ENCODE results near the gene BPIFB3. TPM values are rescaled to one million over a fixed set of nuclear protein-coding genes. Genes with fewer than 3 reads are reported as not detected.

BPIFB3 gene
- total and polyA plus RNA-seq, 2 experiments from 2014 or later: not detected

DNA sequence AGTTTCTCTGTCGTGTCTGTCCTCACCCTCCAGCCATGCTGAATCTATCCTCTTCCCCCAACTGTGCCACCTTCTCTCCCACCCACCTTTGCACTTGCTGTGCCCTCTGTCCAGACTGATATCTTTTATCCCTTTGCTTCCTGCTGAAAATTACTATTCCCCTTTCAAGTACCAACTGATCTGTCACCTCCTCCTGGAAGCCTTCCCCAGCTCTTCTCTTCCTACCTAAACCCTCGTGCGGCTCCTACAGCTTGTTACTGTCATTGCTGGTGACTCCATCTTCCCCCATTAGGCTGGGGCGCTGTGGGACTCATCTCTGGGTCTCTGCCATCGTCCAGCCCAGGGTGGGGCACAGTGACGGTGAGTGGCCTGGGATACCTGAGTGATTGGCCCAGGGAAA, 21.1 kb upstream of the BPIFB3 start:
- H3K9me3 ChIP-seq (ENCODE audit: low read depth): no peaks in the 10 kb centered on the region
- H3K27me3 ChIP-seq: no peaks in the 10 kb centered on the region
- no peaks in the 10 kb centered on the region for H3K36me3 ChIP-seq
- H3K27ac ChIP-seq: no peak overlapping the region
- no peaks in the 10 kb centered on the region for H3K4me1 ChIP-seq (ENCODE audit: low read depth)
- H3K4me3 ChIP-seq: no peak overlapping the region
- DNase-seq (ENCODE audit: low read depth in 1 of 2, low spot score in 1 of 2): no peak
- TF ChIP-seq, protein P1, sequence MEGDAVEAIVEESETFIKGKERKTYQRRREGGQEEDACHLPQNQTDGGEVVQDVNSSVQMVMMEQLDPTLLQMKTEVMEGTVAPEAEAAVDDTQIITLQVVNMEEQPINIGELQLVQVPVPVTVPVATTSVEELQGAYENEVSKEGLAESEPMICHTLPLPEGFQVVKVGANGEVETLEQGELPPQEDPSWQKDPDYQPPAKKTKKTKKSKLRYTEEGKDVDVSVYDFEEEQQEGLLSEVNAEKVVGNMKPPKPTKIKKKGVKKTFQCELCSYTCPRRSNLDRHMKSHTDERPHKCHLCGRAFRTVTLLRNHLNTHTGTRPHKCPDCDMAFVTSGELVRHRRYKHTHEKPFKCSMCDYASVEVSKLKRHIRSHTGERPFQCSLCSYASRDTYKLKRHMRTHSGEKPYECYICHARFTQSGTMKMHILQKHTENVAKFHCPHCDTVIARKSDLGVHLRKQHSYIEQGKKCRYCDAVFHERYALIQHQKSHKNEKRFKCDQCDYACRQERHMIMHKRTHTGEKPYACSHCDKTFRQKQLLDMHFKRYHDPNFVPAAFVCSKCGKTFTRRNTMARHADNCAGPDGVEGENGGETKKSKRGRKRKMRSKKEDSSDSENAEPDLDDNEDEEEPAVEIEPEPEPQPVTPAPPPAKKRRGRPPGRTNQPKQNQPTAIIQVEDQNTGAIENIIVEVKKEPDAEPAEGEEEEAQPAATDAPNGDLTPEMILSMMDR (IDR thresholded peaks at IDR 0.05; ENCODE audit: low read depth, low read length): no peak

GRCh38 chr20:33033381-33033780, 20.3 kb upstream of the BPIFB3 start:
- Histone ChIP-seq H3K9me3 (ENCODE audit: low read depth) (no peaks in the 10 kb centered on the region), H3K4me1 (ENCODE audit: low read depth) (no peaks in the 10 kb centered on the region), H3K4me3 (no peak overlapping the region), H3K27ac (no peak overlapping the region), H3K27me3 (no peaks in the 10 kb centered on the region), H3K36me3 (no peaks in the 10 kb centered on the region)
- no peak for DNase-seq (ENCODE audit: low read depth in 1 of 2, low spot score in 1 of 2)
- TF ChIP-seq, protein P1 (IDR thresholded peaks at IDR 0.05; ENCODE audit: low read depth, low read length): no peak

- Histone ChIP-seq H3K36me3 (no peaks in the 10 kb centered on the region), H3K27ac (no peak overlapping the region), H3K4me1 (ENCODE audit: low read depth) (no peaks in the 10 kb centered on the region), H3K9me3 (ENCODE audit: low read depth) (no peaks in the 10 kb centered on the region), H3K27me3 (no peaks in the 10 kb centered on the region), H3K4me3 (no peak overlapping the region)
- no peak for DNase-seq (ENCODE audit: low read depth in 1 of 2, low spot score in 1 of 2)
- TF ChIP-seq, protein P1 (IDR thresholded peaks at IDR 0.05; ENCODE audit: low read depth, low read length): no peak
Observed at GRCh38 chr20:33034115-33034514, 19.6 kb upstream of the BPIFB3 start.

DNA sequence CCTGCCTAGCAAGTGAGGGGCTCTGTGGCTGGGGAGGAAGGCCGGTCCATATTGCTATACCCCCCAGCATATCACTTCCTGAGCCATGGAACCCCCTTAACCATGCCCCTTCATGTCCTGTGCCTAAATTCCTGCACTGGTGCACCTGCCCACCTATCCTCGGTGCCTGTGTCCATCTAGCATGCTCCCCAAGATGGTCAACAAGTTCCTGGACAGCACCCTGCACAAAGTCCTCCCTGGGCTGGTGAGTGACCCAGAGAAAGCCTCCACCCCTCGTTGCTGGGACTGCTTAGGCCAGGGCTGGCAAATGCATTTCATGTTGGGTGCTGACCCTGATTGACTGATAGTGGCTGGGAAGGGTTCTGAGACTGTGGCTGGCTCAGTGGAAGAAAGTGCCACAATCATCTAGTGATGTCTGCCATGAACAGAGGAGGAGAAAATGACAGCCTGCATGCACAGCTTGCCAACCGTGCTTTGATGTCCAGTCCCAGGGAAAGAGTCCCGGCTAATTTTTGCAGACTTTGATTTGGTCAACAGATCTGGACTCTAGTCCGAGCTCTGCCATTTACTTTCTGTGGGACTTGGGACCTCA, 18.7 kb upstream of the BPIFB3 start:
- Histone ChIP-seq H3K27me3 (no peaks in the 10 kb centered on the region), H3K36me3 (no peaks in the 10 kb centered on the region), H3K4me1 (ENCODE audit: low read depth) (no peaks in the 10 kb centered on the region), H3K4me3 (no peak overlapping the region), H3K27ac (no peak overlapping the region), H3K9me3 (ENCODE audit: low read depth) (no peaks in the 10 kb centered on the region)
- no peak for DNase-seq (ENCODE audit: low read depth in 1 of 2, low spot score in 1 of 2)
- TF ChIP-seq, protein P1 (IDR thresholded peaks at IDR 0.05; ENCODE audit: low read depth, low read length): no peak

DNA sequence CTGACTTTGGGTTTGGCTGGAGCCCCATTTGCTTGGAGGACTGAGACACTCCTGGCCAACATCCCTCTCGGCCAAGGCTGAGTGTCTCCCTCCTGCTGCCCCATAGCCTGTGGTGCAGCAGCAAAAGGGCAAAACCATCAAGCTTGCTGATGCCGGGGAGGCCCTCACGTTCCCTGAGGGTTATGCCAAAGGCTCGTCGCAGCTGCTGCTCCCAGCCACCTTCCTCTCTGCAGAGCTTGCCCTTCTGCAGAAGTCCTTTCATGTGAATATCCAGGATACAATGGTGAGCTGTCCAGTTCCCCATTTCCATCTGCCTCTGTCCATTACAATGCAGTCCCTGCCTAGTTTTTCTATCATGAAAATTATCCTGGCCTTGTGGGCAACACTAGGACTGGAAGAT, 16.2 kb upstream of the BPIFB3 start:
- Histone ChIP-seq H3K27ac (no peak overlapping the region), H3K9me3 (ENCODE audit: low read depth) (no peaks in the 10 kb centered on the region), H3K27me3 (no peaks in the 10 kb centered on the region), H3K4me1 (ENCODE audit: low read depth) (no peaks in the 10 kb centered on the region), H3K4me3 (no peak overlapping the region), H3K36me3 (no peaks in the 10 kb centered on the region)
- DNase-seq (ENCODE audit: low read depth in 1 of 2, low spot score in 1 of 2): no peak
- TF ChIP-seq, protein P1 (IDR thresholded peaks at IDR 0.05; ENCODE audit: low read depth, low read length): no peak
